BJ (cell line): ENCODE results near the gene PIN4. TPM values are rescaled to one million over a fixed set of nuclear protein-coding genes. Genes with fewer than 3 reads are reported as not detected.

Experiments used
- CTCF ChIA-PET: fragments of 350-600 bp; formaldehyde crosslinking; extraction: SDS; loops from one replicate; lab custom pipeline; 2021; ENCODE audit warnings: antibody characterized with exemption, inconsistent platforms; lab: Yijun Ruan, JAX
- POLR2A ChIA-PET: fragments of 300-600 bp; sonication (Branson Sonifier 250); formaldehyde crosslinking; extraction: SDS; loops from one replicate; lab custom pipeline; 2021; ENCODE audit warnings: antibody characterized with exemption; lab: Charles Lee
- DNase-seq: peaks from one replicate; pipeline ENCODE4 v3.0.0-alpha.2; 2011; ENCODE audit warnings: low read depth
- H3K27me3 ChIP-seq: 2 replicates; pipeline ENCODE4 v1.6.0; 2011; ENCODE audit warnings: low read length; ENCODE audit not compliant: control insufficient read depth, insufficient read depth
- H3K36me3 ChIP-seq: 2 replicates; pipeline ENCODE4 v1.5.1; 2011; ENCODE audit warnings: low read length; ENCODE audit not compliant: control insufficient read depth, insufficient read depth
- H3K4me3 ChIP-seq: 2 replicates; pipeline ENCODE4 v1.5.1; 2011; ENCODE audit warnings: low read depth, mild to moderate bottlenecking, control low read depth, low read length
- CTCF ChIP-seq: IDR thresholded peaks from 2 replicates; pipeline ENCODE4 v1.5.1; 2011; ENCODE audit warnings: low read depth, mild to moderate bottlenecking, control low read depth, inconsistent platforms, low read length, moderate library complexity; ENCODE audit not compliant: insufficient read depth
- polyA plus RNA-seq: library from polyadenylated mRNA; depleted of rRNA; stranded (reverse); fragments of >200 nt; gene quantifications from 2 replicates; pipeline ENCODE4 v1.2.3, GENCODE V29; 2011

The PIN4 gene
- polyA plus RNA-seq, 1 experiment: 6.5 TPM

GRCh38 chrX:72238721-72239475 is 57.3 kb downstream of the PIN4 start, which contains the start of gene ERCC6L:
Gene ERCC6L, minus strand, starts transcription at chrX:72239027. Its CDS starts 116 bp downstream, at chrX:72238911.
- TF ChIP-seq CTCF: no peak
- POLR2A ChIA-PET: no interaction called here
- DNase-seq: peak; percentile 52
- peak within 1 kb of the TSS; percentile 40 for H3K4me3 ChIP-seq
- H3K27me3 ChIP-seq: no peaks in the 10 kb centered on the region
- CTCF ChIA-PET: interaction anchor here (0.8 kb wide), 1 partner anchor 967 kb away, joined by 3 read pairs; no protein-coding TSS in a partner anchor
- no peaks in the 10 kb centered on the region for H3K36me3 ChIP-seq

- no peak for DNase-seq
- TF ChIP-seq CTCF: no peak
- H3K27me3 ChIP-seq: no peaks in the 10 kb centered on the region
- POLR2A ChIA-PET: no interaction called here
- no peak overlapping the region for H3K4me3 ChIP-seq
- CTCF ChIA-PET: interaction anchor here (0.6 kb wide), 1 partner anchor 36 kb away, joined by 3 read pairs; the partner anchor contains the start of gene RPS4X
- H3K36me3 ChIP-seq: no peaks in the 10 kb centered on the region
Measured at GRCh38 chrX:72240976-72241375, 59.4 kb downstream of the PIN4 start.

- no peak for DNase-seq
- no peaks in the 10 kb centered on the region for H3K27me3 ChIP-seq
Measured at GRCh38 chrX:72243472-72243871, 61.9 kb downstream of the PIN4 start.

DNA sequence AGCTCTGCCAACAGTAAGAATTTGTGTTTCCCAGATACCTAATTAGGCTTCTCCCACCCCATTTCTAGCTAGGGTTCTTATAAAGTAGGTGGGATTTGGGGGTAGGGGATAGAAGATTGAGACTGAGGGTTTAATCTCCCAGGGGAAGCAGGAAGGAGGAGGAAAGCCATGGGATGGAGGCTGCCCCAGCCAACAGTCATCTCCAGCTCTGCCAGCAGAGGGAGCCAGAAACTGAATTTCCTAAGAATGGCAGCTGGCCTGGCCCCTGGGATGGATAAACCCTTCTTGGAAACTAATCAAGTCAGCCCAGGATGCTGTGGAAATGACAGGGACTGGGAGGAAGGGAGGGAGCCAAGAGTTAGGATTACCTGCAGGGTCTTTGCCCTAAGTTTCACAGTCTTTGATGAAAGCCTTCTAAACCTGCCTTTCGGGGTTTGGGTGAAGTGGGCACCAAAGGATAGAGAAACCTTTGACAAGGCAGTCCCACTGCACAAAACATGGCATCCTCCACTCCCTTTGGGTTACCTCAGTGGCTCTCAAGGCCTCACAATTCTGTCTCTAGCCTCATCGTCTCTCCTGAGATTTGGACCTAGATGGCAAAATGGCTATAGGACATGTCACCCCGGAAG is 64.0 kb downstream of the PIN4 start:
- Histone ChIP-seq H3K27me3 (no peaks in the 10 kb centered on the region), H3K36me3 (no peaks in the 10 kb centered on the region), H3K4me3 (no peak overlapping the region)
- ChIA-PET CTCF (interaction anchor here (0.8 to 1.7 kb wide), 7 partner anchors 9 to 290 kb away, joined by 3 to 6 read pairs (median 4); partner anchors contain the start of gene RPS4X), POLR2A (no interaction called here)
- peak; percentile 73 for TF ChIP-seq CTCF
- no peak for DNase-seq

More at GRCh38 chrX:72243472-72243871, 61.9 kb downstream of the PIN4 start:
- ChIA-PET POLR2A (no interaction called here), CTCF (interaction anchor here (1.5 kb wide), 1 partner anchor 26 kb away, joined by 3 read pairs; no protein-coding TSS in a partner anchor)
- TF ChIP-seq CTCF: no peak
- H3K36me3 ChIP-seq: no peaks in the 10 kb centered on the region
- H3K4me3 ChIP-seq: no peak overlapping the region
